ENCODE data around the gene CIDEB.

Gene CIDEB

GRCh38 chr14:24281636-24282035 lies 26.1 kb downstream of the CIDEB start:
- TF ChIP-seq PATZ1 (CRISPR knock-in tag; IDR thresholded peaks at IDR 0.05; ENCODE audit: borderline replicate concordance) = no peak
- TF ChIP-seq, protein P1, sequence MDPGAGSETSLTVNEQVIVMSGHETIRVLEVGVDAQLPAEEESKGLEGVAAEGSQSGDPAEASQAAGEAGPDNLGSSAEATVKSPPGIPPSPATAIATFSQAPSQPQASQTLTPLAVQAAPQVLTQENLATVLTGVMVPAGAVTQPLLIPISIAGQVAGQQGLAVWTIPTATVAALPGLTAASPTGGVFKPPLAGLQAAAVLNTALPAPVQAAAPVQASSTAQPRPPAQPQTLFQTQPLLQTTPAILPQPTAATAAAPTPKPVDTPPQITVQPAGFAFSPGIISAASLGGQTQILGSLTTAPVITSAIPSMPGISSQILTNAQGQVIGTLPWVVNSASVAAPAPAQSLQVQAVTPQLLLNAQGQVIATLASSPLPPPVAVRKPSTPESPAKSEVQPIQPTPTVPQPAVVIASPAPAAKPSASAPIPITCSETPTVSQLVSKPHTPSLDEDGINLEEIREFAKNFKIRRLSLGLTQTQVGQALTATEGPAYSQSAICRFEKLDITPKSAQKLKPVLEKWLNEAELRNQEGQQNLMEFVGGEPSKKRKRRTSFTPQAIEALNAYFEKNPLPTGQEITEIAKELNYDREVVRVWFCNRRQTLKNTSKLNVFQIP (CRISPR knock-in tag; IDR thresholded peaks at IDR 0.05; ENCODE audit: borderline replicate concordance, low read depth) = no peak
- no peak for TF ChIP-seq ZNF565 (CRISPR knock-in tag; conservative IDR thresholded peaks at IDR 0.05; ENCODE audit: low read depth)
- no peak for TF ChIP-seq GLIS3 (CRISPR knock-in tag; IDR thresholded peaks at IDR 0.05)
- TF ChIP-seq SNAI2 (CRISPR knock-in tag; IDR thresholded peaks at IDR 0.05) = no peak
- TF ChIP-seq TCF4 (CRISPR knock-in tag; IDR thresholded peaks at IDR 0.05; ENCODE audit: borderline replicate concordance) = no peak
- no peak for TF ChIP-seq RARB (CRISPR knock-in tag; IDR thresholded peaks at IDR 0.05)
- no peak for TF ChIP-seq CREB5 (CRISPR knock-in tag; IDR thresholded peaks at IDR 0.05; ENCODE audit: low read depth)
- TF ChIP-seq ISL1 (CRISPR knock-in tag; IDR thresholded peaks at IDR 0.05) = no peak
- TF ChIP-seq ZNF70 (CRISPR knock-in tag; IDR thresholded peaks at IDR 0.05) = no peak
- TF ChIP-seq OSR1 (CRISPR knock-in tag; IDR thresholded peaks at IDR 0.05) = no peak
- no peak for TF ChIP-seq BACH2 (CRISPR knock-in tag; IDR thresholded peaks at IDR 0.05; ENCODE audit: borderline replicate concordance)
- TF ChIP-seq, protein P2, sequence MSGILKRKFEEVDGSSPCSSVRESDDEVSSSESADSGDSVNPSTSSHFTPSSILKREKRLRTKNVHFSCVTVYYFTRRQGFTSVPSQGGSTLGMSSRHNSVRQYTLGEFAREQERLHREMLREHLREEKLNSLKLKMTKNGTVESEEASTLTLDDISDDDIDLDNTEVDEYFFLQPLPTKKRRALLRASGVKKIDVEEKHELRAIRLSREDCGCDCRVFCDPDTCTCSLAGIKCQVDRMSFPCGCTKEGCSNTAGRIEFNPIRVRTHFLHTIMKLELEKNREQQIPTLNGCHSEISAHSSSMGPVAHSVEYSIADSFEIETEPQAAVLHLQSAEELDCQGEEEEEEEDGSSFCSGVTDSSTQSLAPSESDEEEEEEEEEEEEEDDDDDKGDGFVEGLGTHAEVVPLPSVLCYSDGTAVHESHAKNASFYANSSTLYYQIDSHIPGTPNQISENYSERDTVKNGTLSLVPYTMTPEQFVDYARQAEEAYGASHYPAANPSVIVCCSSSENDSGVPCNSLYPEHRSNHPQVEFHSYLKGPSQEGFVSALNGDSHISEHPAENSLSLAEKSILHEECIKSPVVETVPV (CRISPR knock-in tag; IDR thresholded peaks at IDR 0.05) = no peak
- TF ChIP-seq TSHZ2 (CRISPR knock-in tag; IDR thresholded peaks at IDR 0.05) = no peak
- no peak for TF ChIP-seq ZFP3 (CRISPR knock-in tag; IDR thresholded peaks at IDR 0.05)
- TF ChIP-seq ZNF8 (CRISPR knock-in tag; IDR thresholded peaks at IDR 0.05) = no peak
- ATAC-seq = no peak

GRCh38 chr14:24280797-24281460 lies 26.8 kb downstream of the CIDEB start:
- no peak for ATAC-seq
- TF ChIP-seq OSR1 (CRISPR knock-in tag; IDR thresholded peaks at IDR 0.05) = no peak

DNA sequence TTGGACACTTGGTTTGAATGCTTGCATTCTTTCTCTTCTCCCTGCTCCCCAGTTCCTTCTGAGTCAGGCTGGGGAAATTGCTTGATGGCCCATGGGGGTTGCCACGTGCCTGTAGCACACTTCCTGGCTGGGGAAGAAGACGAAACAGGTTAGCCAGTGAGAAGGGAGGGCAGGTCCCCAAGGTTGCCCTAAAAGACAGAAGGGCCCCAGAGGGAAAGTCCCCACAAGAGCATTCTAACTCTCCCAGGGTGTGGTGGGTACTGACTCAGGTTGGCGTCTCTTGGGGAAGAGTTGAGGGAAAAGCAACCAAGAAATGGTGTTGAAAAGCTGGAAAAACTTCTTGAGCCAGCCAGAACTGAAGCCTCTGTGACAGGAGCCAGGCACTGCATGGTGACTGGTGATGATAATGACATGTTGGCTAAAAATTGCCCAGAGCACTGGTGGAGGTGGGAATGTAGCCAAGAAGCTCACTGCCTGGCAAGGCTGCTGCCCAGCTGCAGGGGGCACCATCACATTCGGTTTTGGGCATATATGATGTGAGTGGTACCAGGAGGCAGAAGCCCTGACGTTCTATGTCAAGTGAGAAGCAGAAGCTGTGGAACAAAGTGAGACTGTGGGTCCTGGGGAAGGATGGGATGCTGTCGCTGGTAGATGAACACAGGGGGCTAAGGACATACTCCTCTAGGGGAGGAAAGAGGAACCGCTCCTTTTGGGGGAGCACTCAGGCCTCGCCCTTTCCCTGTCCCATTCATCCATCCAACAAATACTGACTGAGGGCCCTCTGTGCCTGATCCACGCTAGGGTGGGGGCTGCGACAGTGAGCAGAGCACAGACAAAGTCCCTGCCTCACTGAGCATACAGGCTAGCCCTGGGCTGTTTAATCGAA lies 28.2 kb downstream of the CIDEB start:
- peak; percentile 75 for ATAC-seq
- TF ChIP-seq ARNTL (CRISPR knock-in tag; IDR thresholded peaks at IDR 0.05; ENCODE audit: borderline replicate concordance, low read depth) (no peak), GLIS3 (CRISPR knock-in tag; IDR thresholded peaks at IDR 0.05) (no peak), ZFP3 (CRISPR knock-in tag; IDR thresholded peaks at IDR 0.05) (no peak), ISL1 (CRISPR knock-in tag; IDR thresholded peaks at IDR 0.05) (no peak), CSDC2 (CRISPR knock-in tag; IDR thresholded peaks at IDR 0.05) (no peak), TCF4 (CRISPR knock-in tag; IDR thresholded peaks at IDR 0.05; ENCODE audit: borderline replicate concordance) (no peak), PATZ1 (CRISPR knock-in tag; IDR thresholded peaks at IDR 0.05; ENCODE audit: borderline replicate concordance) (no peak), ESRRG (CRISPR knock-in tag; IDR thresholded peaks at IDR 0.05) (no peak), RARB (CRISPR knock-in tag; IDR thresholded peaks at IDR 0.05) (no peak), ZNF70 (CRISPR knock-in tag; IDR thresholded peaks at IDR 0.05) (no peak), SNAI2 (CRISPR knock-in tag; IDR thresholded peaks at IDR 0.05) (no peak)
- TF ChIP-seq, protein P1 (CRISPR knock-in tag; IDR thresholded peaks at IDR 0.05; ENCODE audit: borderline replicate concordance, low read depth) = no peak
- TF ChIP-seq, protein P2 (CRISPR knock-in tag; IDR thresholded peaks at IDR 0.05) = no peak
